Activated CD8-positive, alpha-beta memory T cell treated with anti-CD3 and anti-CD28 coated beads, Interleukin-2, amount 50 U/mL, for 48 hours (primary cell): Measurements from ENCODE around the gene TRAM2.
"Not testable (repeated sequence)": the region's sequence is repeated elsewhere in the genome, so short reads cannot be mapped to it uniquely, and the experiment has no call there.

Experiments used
- DNase-seq: peaks from one replicate; pipeline ENCODE4 v3.0.0-alpha.2; 2020

TRAM2 gene

GRCh38 chr6:52474173-52474572, 102.7 kb downstream of the TRAM2 start:
- no peak for DNase-seq

GRCh38 chr6:52461194-52461593, 115.7 kb downstream of the TRAM2 start:
- not testable (repeated sequence) for DNase-seq

DNA sequence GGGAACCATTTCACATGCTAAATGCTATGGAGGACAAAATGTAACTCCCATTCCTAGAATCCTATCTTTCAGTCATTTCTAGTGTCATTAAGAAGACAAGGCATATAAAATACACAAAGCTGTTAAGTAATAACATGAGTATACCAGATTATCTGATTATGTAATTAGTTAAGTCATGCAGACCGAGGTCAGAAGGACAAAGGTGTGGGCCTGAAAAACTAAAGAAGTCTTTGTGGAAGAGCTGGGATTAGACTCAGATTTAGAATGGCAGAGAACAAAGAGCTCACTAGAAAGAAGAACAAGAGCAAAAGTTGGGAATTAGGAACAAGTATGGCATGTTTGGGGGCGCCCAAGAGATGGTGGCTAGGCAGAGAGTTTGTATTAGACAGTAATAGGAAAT, 119.8 kb downstream of the TRAM2 start:
- no peak for DNase-seq

DNA sequence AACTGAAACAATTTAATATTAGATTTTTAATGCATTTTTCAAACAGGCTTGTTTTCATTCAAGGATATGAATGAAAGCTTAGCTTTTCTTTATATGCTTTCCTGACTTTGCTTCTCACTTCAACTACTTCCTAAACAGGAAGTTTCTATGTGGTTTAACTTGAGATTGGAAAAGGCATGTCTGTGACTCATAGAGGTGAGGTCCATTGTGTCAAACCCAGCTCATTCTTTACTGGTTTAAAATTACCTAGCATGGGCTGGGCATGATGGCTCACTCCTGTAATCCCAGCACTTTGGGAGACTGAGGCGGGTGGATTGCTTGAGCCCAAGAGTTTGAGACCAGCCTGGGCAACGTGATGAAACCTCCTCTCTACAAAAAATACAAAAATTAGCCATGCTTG, 122.3 kb downstream of the TRAM2 start:
- no peak for DNase-seq
